ENCODE results near the gene NUMB. TPM values are rescaled to one million over a fixed set of nuclear protein-coding genes. Genes with fewer than 3 reads are reported as not detected.

The NUMB gene
- total RNA-seq, 1 experiment from 2014 or later, result 42.0 TPM

DNA sequence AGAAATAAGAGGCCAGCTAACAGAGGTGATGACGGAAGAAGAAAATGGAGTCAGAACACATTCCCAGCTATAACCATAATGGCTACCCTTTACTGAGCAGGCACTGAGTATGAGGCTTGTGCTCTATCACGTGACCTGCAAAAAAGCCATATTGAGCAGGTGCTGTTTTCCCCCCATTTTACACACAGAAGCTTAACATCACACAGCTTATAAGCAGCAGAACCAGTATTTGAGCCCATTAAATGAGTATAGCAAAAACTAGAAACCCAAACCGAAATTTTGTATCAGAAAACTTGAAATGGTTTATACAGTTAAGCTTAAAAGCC lies 192.7 kb downstream of the NUMB start:
- ChIA-PET POLR2A (no interaction called here), CTCF (interaction anchor here (1.2 to 2.0 kb wide), 5 partner anchors 30 to 367 kb away, joined by 3 to 16 read pairs (median 5); no protein-coding TSS in a partner anchor)

DNA sequence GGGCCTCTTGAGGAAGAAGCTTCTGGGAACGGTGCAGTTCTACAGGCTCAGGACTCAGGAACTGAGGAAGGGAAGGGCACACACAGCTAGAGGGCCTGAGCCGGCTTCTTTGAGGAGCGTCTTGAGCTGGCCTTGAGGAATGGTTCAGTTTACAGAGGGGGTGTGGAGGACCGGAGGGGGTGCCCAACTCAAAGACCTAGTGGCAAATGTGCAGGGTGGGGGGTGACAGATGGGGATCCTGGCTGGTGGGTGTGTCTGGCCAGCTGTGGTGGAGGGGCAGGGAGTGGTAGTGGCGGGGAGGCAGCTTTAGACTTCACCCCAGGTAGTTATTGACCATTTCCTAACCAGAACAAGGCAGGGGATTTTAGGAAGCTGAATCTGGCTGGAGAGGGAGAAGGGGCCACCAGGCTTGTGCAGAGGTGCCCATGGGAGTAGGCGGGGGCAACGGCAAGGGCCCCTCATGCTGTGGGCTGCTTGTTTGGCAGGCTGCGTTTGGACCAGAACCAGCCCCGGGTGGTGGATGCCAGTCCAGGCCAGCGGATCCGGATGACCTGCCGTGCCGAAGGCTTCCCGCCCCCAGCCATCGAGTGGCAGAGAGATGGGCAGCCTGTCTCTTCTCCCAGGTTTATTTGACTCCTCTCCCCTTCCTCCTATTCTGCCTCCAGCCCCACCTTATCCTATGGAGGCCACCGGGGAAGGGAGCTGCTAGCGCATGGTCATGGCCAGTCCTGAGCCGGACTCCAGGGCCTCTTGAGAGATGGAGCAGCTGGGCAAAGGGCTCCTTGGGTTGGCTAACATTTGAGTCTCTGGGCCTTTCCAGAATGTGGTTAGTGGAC lies 193.2 kb downstream of the NUMB start:
- Mint-ChIP-seq H3K27ac (no peak overlapping the region), H3K4me3 (no peak overlapping the region), H3K36me3 (no peaks in the 10 kb centered on the region), H3K9me3 (no peaks in the 10 kb centered on the region), H3K4me1 (no peaks in the 10 kb centered on the region; the same call in 1 of the 2 replicates), H3K27me3 (ENCODE audit: low read depth) (no peaks in the 10 kb centered on the region)
- DNase-seq (ENCODE audit: low spot score) (no peak), ATAC-seq (no peak)
- no peak for TF ChIP-seq NFYB (CRISPR knock-in tag; conservative IDR thresholded peaks at IDR 0.05; ENCODE audit: low read depth)
- no peak for TF ChIP-seq TP53 (CRISPR knock-in tag; IDR thresholded peaks at IDR 0.05)
- TF ChIP-seq ATF1 (CRISPR knock-in tag; IDR thresholded peaks at IDR 0.05), result no peak
- TF ChIP-seq TEAD1 (CRISPR knock-in tag; IDR thresholded peaks at IDR 0.05), result no peak
- POLR2A ChIA-PET, result no interaction called here
- CTCF ChIA-PET, result interaction anchor here (0.7 to 2.0 kb wide), 6 partner anchors 30 to 368 kb away, joined by 3 to 16 read pairs (median 4); no protein-coding TSS in a partner anchor

More for the DNA sequence above, 192.7 kb downstream of the NUMB start:
- Mint-ChIP-seq H3K4me1 (peaks cover 2% of the 10 kb centered on the region), H3K9me3 (no peaks in the 10 kb centered on the region), H3K27ac (no peak overlapping the region), H3K36me3 (no peaks in the 10 kb centered on the region), H3K27me3 (ENCODE audit: low read depth) (no peaks in the 10 kb centered on the region), H3K4me3 (no peak overlapping the region)
- no peak for ATAC-seq
- TF ChIP-seq NR2C2 (CRISPR knock-in tag; IDR thresholded peaks at IDR 0.05), result no peak
- TF ChIP-seq, protein P1, sequence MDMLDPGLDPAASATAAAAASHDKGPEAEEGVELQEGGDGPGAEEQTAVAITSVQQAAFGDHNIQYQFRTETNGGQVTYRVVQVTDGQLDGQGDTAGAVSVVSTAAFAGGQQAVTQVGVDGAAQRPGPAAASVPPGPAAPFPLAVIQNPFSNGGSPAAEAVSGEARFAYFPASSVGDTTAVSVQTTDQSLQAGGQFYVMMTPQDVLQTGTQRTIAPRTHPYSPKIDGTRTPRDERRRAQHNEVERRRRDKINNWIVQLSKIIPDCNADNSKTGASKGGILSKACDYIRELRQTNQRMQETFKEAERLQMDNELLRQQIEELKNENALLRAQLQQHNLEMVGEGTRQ (CRISPR knock-in tag; IDR thresholded peaks at IDR 0.05), result no peak
- TF ChIP-seq, protein P2, sequence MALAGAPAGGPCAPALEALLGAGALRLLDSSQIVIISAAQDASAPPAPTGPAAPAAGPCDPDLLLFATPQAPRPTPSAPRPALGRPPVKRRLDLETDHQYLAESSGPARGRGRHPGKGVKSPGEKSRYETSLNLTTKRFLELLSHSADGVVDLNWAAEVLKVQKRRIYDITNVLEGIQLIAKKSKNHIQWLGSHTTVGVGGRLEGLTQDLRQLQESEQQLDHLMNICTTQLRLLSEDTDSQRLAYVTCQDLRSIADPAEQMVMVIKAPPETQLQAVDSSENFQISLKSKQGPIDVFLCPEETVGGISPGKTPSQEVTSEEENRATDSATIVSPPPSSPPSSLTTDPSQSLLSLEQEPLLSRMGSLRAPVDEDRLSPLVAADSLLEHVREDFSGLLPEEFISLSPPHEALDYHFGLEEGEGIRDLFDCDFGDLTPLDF (CRISPR knock-in tag; IDR thresholded peaks at IDR 0.05), result no peak
- TF ChIP-seq ETV6 (CRISPR knock-in tag; IDR thresholded peaks at IDR 0.05), result no peak
- no peak for TF ChIP-seq CREB1 (CRISPR knock-in tag; IDR thresholded peaks at IDR 0.05)
- no peak for TF ChIP-seq NR3C1 (CRISPR knock-in tag; conservative IDR thresholded peaks at IDR 0.05; ENCODE audit: low read depth)
- TF ChIP-seq ZNF232 (CRISPR knock-in tag; IDR thresholded peaks at IDR 0.05), result no peak
- TF ChIP-seq, protein P3, sequence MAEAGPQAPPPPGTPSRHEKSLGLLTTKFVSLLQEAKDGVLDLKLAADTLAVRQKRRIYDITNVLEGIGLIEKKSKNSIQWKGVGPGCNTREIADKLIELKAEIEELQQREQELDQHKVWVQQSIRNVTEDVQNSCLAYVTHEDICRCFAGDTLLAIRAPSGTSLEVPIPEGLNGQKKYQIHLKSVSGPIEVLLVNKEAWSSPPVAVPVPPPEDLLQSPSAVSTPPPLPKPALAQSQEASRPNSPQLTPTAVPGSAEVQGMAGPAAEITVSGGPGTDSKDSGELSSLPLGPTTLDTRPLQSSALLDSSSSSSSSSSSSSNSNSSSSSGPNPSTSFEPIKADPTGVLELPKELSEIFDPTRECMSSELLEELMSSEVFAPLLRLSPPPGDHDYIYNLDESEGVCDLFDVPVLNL (CRISPR knock-in tag; IDR thresholded peaks at IDR 0.05; ENCODE audit: borderline replicate concordance, low read depth), result no peak
- TF ChIP-seq, protein P4, sequence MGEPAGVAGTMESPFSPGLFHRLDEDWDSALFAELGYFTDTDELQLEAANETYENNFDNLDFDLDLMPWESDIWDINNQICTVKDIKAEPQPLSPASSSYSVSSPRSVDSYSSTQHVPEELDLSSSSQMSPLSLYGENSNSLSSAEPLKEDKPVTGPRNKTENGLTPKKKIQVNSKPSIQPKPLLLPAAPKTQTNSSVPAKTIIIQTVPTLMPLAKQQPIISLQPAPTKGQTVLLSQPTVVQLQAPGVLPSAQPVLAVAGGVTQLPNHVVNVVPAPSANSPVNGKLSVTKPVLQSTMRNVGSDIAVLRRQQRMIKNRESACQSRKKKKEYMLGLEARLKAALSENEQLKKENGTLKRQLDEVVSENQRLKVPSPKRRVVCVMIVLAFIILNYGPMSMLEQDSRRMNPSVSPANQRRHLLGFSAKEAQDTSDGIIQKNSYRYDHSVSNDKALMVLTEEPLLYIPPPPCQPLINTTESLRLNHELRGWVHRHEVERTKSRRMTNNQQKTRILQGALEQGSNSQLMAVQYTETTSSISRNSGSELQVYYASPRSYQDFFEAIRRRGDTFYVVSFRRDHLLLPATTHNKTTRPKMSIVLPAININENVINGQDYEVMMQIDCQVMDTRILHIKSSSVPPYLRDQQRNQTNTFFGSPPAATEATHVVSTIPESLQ (CRISPR knock-in tag; IDR thresholded peaks at IDR 0.05), result no peak
- no peak for TF ChIP-seq ZNF423 (CRISPR knock-in tag; IDR thresholded peaks at IDR 0.05)
- no peak for TF ChIP-seq ZNF671 (CRISPR knock-in tag; IDR thresholded peaks at IDR 0.05)
- no peak for DNase-seq (ENCODE audit: low spot score)

DNA sequence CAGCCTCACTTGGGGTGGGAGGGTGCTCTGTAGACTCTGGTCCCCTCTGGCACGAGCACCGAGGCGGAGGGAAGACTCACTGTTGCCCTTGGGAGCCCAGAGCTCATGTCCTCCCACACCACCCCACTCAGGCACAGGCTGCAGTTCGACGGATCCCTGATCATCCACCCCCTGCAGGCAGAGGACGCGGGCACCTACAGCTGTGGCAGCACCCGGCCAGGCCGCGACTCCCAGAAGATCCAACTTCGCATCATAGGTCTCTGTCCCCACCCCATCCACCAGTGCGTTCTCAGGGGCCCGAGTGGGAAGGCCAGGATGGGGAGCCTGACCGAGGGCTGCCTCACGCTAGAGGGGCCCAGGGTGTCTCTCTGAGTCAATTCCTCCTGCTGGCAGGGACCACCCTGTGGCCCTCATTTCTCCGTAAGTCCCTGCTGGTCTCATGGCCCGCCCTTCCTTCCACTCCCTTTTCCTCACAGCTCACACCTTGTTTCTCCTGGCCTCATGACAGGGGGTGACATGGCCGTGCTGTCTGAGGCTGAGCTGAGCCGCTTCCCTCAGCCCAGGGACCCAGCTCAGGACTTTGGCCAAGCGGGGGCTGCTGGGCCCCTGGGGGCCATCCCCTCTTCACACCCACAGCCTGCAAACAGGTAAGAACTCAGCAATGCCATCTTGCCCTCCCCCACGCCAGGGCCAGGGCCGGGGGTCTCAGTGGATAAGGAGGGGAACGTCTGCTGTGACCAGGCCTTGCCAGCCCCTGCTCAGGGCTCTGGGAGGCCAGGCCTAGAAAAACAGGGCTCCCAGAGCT lies 194.1 kb downstream of the NUMB start:
- Mint-ChIP-seq H3K27me3 (ENCODE audit: low read depth) (no peaks in the 10 kb centered on the region), H3K4me3 (no peak overlapping the region), H3K27ac (no peak overlapping the region), H3K36me3 (no peaks in the 10 kb centered on the region), H3K4me1 (no peaks in the 10 kb centered on the region; the same call in 1 of the 2 replicates), H3K9me3 (no peaks in the 10 kb centered on the region)
- POLR2A ChIA-PET, result no interaction called here
- CTCF ChIA-PET, result interaction anchor here (0.7 to 2.0 kb wide), 4 partner anchors 32 to 208 kb away, joined by 3 to 16 read pairs (median 4); no protein-coding TSS in a partner anchor
- ATAC-seq (no peak), DNase-seq (ENCODE audit: low spot score) (no peak)
- TF ChIP-seq, protein P5, sequence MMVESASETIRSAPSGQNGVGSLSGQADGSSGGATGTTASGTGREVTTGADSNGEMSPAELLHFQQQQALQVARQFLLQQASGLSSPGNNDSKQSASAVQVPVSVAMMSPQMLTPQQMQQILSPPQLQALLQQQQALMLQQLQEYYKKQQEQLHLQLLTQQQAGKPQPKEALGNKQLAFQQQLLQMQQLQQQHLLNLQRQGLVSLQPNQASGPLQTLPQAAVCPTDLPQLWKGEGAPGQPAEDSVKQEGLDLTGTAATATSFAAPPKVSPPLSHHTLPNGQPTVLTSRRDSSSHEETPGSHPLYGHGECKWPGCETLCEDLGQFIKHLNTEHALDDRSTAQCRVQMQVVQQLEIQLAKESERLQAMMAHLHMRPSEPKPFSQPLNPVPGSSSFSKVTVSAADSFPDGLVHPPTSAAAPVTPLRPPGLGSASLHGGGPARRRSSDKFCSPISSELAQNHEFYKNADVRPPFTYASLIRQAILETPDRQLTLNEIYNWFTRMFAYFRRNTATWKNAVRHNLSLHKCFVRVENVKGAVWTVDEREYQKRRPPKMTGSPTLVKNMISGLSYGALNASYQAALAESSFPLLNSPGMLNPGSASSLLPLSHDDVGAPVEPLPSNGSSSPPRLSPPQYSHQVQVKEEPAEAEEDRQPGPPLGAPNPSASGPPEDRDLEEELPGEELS (CRISPR knock-in tag; IDR thresholded peaks at IDR 0.05), result no peak
- TF ChIP-seq FOXP1 (CRISPR knock-in tag; IDR thresholded peaks at IDR 0.05; ENCODE audit: borderline replicate concordance) (no peak), NFYB (CRISPR knock-in tag; conservative IDR thresholded peaks at IDR 0.05; ENCODE audit: low read depth) (no peak), ZNF423 (CRISPR knock-in tag; IDR thresholded peaks at IDR 0.05) (no peak), ZNF121 (CRISPR knock-in tag; IDR thresholded peaks at IDR 0.05) (no peak)
- TF ChIP-seq, protein P6, sequence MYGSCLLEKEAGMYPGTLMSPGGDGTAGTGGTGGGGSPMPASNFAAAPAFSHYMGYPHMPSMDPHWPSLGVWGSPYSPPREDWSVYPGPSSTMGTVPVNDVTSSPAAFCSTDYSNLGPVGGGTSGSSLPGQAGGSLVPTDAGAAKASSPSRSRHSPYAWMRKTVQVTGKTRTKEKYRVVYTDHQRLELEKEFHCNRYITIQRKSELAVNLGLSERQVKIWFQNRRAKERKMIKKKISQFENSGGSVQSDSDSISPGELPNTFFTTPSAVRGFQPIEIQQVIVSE (CRISPR knock-in tag; IDR thresholded peaks at IDR 0.05; ENCODE audit: borderline replicate concordance), result no peak
- TF ChIP-seq, protein P7, sequence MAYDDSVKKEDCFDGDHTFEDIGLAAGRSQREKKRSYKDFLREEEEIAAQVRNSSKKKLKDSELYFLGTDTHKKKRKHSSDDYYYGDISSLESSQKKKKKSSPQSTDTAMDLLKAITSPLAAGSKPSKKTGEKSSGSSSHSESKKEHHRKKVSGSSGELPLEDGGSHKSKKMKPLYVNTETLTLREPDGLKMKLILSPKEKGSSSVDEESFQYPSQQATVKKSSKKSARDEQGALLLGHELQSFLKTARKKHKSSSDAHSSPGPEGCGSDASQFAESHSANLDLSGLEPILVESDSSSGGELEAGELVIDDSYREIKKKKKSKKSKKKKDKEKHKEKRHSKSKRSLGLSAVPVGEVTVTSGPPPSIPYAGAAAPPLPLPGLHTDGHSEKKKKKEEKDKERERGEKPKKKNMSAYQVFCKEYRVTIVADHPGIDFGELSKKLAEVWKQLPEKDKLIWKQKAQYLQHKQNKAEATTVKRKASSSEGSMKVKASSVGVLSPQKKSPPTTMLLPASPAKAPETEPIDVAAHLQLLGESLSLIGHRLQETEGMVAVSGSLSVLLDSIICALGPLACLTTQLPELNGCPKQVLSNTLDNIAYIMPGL (CRISPR knock-in tag; IDR thresholded peaks at IDR 0.05), result no peak

All from WTC11 (cell line).